ENCODE measurements around the gene DENND2A. TPM values are rescaled to one million over a fixed set of nuclear protein-coding genes. Genes with fewer than 3 reads are reported as not detected.
A peak's percentile ranks its signal among the peaks of the same experiment; 100 is the strongest.
"Not testable (repeated sequence)": the region's sequence is repeated elsewhere in the genome, so short reads cannot be mapped to it uniquely, and the experiment has no call there.

DENND2A gene
- total RNA-seq, 1 experiment from 2014 or later, result 11.9 TPM

GRCh38 chr7:140553236-140553635 lies 87.4 kb downstream of the DENND2A start:
- H3K27me3 ChIP-seq (ENCODE audit: control insufficient read depth, insufficient read depth, low read length); DNase-seq; H3K36me3 ChIP-seq (replicated peaks; ENCODE audit: control insufficient read depth, insufficient read depth, low read length); H3K4me3 ChIP-seq (ENCODE audit: insufficient read depth, low read depth, low read length): not testable (repeated sequence)

GRCh38 chr7:140552240-140552679 lies 88.4 kb downstream of the DENND2A start:
- Histone ChIP-seq H3K27me3 (ENCODE audit: control insufficient read depth, insufficient read depth, low read length) (no peaks in the 10 kb centered on the region), H3K4me3 (ENCODE audit: insufficient read depth, low read depth, low read length) (no peak overlapping the region), H3K36me3 (replicated peaks; ENCODE audit: control insufficient read depth, insufficient read depth, low read length) (no peaks in the 10 kb centered on the region)
- no peak for DNase-seq

GRCh38 chr7:140551355-140552239 lies 89.0 kb downstream of the DENND2A start:
- no peak overlapping the region for H3K4me3 ChIP-seq (ENCODE audit: insufficient read depth, low read depth, low read length)
- no peak for DNase-seq
- no peaks in the 10 kb centered on the region for H3K27me3 ChIP-seq (ENCODE audit: control insufficient read depth, insufficient read depth, low read length)
- no peaks in the 10 kb centered on the region for H3K36me3 ChIP-seq (replicated peaks; ENCODE audit: control insufficient read depth, insufficient read depth, low read length)

- Histone ChIP-seq H3K36me3 (replicated peaks; ENCODE audit: control insufficient read depth, insufficient read depth, low read length) (no peaks in the 10 kb centered on the region; the same call in 1 of the 2 replicates), H3K4me3 (ENCODE audit: insufficient read depth, low read depth, low read length) (no peak overlapping the region), H3K27me3 (ENCODE audit: control insufficient read depth, insufficient read depth, low read length) (no peaks in the 10 kb centered on the region)
- no peak for DNase-seq
Measured at GRCh38 chr7:140546947-140547346, 93.7 kb downstream of the DENND2A start.

- Histone ChIP-seq H3K27me3 (ENCODE audit: control insufficient read depth, insufficient read depth, low read length) (no peaks in the 10 kb centered on the region), H3K4me3 (ENCODE audit: insufficient read depth, low read depth, low read length) (no peak overlapping the region), H3K36me3 (replicated peaks; ENCODE audit: control insufficient read depth, insufficient read depth, low read length) (no peaks in the 10 kb centered on the region; the same call in 1 of the 2 replicates)
- DNase-seq, result peak; percentile 3
Measured at GRCh38 chr7:140544388-140544826, 96.2 kb downstream of the DENND2A start.

GRCh38 chr7:140542228-140542603 lies 98.4 kb downstream of the DENND2A start:
- Histone ChIP-seq H3K27me3 (ENCODE audit: control insufficient read depth, insufficient read depth, low read length) (no peaks in the 10 kb centered on the region), H3K4me3 (ENCODE audit: insufficient read depth, low read depth, low read length) (no peak overlapping the region), H3K36me3 (replicated peaks; ENCODE audit: control insufficient read depth, insufficient read depth, low read length) (no peaks in the 10 kb centered on the region; the same call in 1 of the 2 replicates)
- DNase-seq, result peak; percentile 52

GRCh38 chr7:140541513-140542227 lies 98.9 kb downstream of the DENND2A start:
- peak overlapping the region; percentile 14; the same call in 1 of the 2 replicates for H3K4me3 ChIP-seq (ENCODE audit: insufficient read depth, low read depth, low read length)
- H3K36me3 ChIP-seq (replicated peaks; ENCODE audit: control insufficient read depth, insufficient read depth, low read length), result no peaks in the 10 kb centered on the region; the same call in 1 of the 2 replicates
- H3K27me3 ChIP-seq (ENCODE audit: control insufficient read depth, insufficient read depth, low read length), result no peaks in the 10 kb centered on the region
- peak; percentile 91 for DNase-seq

GRCh38 chr7:140541176-140541512 lies 99.5 kb downstream of the DENND2A start:
- no peak overlapping the region for H3K4me3 ChIP-seq (ENCODE audit: insufficient read depth, low read depth, low read length)
- no peaks in the 10 kb centered on the region for H3K27me3 ChIP-seq (ENCODE audit: control insufficient read depth, insufficient read depth, low read length)
- H3K36me3 ChIP-seq (replicated peaks; ENCODE audit: control insufficient read depth, insufficient read depth, low read length), result no peaks in the 10 kb centered on the region; the same call in 1 of the 2 replicates

GRCh38 chr7:140540136-140540777 lies 100.4 kb downstream of the DENND2A start:
- H3K36me3 ChIP-seq (replicated peaks; ENCODE audit: control insufficient read depth, insufficient read depth, low read length), result no peaks in the 10 kb centered on the region
- no peaks in the 10 kb centered on the region for H3K27me3 ChIP-seq (ENCODE audit: control insufficient read depth, insufficient read depth, low read length)
- H3K4me3 ChIP-seq (ENCODE audit: insufficient read depth, low read depth, low read length), result no peak overlapping the region
- peak; percentile 20 for DNase-seq

More at GRCh38 chr7:140541176-140541512, 99.5 kb downstream of the DENND2A start:
- DNase-seq, result no peak

GRCh38 chr7:140539461-140539860 lies 101.2 kb downstream of the DENND2A start:
- H3K36me3 ChIP-seq (replicated peaks; ENCODE audit: control insufficient read depth, insufficient read depth, low read length), result no peaks in the 10 kb centered on the region
- H3K4me3 ChIP-seq (ENCODE audit: insufficient read depth, low read depth, low read length), result no peak overlapping the region
- DNase-seq, result peak; percentile 33
- H3K27me3 ChIP-seq (ENCODE audit: control insufficient read depth, insufficient read depth, low read length), result no peaks in the 10 kb centered on the region

- DNase-seq, result no peak
- Histone ChIP-seq H3K36me3 (replicated peaks; ENCODE audit: control insufficient read depth, insufficient read depth, low read length) (no peaks in the 10 kb centered on the region), H3K27me3 (ENCODE audit: control insufficient read depth, insufficient read depth, low read length) (no peaks in the 10 kb centered on the region), H3K4me3 (ENCODE audit: insufficient read depth, low read depth, low read length) (no peak overlapping the region)
Measured at GRCh38 chr7:140537750-140538482, 102.7 kb downstream of the DENND2A start.

GRCh38 chr7:140534743-140535142 lies 105.9 kb downstream of the DENND2A start:
- no peak for DNase-seq
- no peaks in the 10 kb centered on the region for H3K36me3 ChIP-seq (replicated peaks; ENCODE audit: control insufficient read depth, insufficient read depth, low read length)
- H3K27me3 ChIP-seq (ENCODE audit: control insufficient read depth, insufficient read depth, low read length), result no peaks in the 10 kb centered on the region
- H3K4me3 ChIP-seq (ENCODE audit: insufficient read depth, low read depth, low read length), result no peak overlapping the region

GRCh38 chr7:140533394-140533872 lies 107.2 kb downstream of the DENND2A start:
- H3K36me3 ChIP-seq (replicated peaks; ENCODE audit: control insufficient read depth, insufficient read depth, low read length), result no peaks in the 10 kb centered on the region
- no peak overlapping the region for H3K4me3 ChIP-seq (ENCODE audit: insufficient read depth, low read depth, low read length)
- DNase-seq, result no peak
- H3K27me3 ChIP-seq (ENCODE audit: control insufficient read depth, insufficient read depth, low read length), result no peaks in the 10 kb centered on the region

- not testable (repeated sequence) for DNase-seq; H3K4me3 ChIP-seq (ENCODE audit: insufficient read depth, low read depth, low read length); H3K36me3 ChIP-seq (replicated peaks; ENCODE audit: control insufficient read depth, insufficient read depth, low read length); H3K27me3 ChIP-seq (ENCODE audit: control insufficient read depth, insufficient read depth, low read length)
Measured at GRCh38 chr7:140529428-140529827, 111.2 kb downstream of the DENND2A start.

Measured in H7 (cell line).